Cardiac fibroblast (primary cell): ENCODE results near the gene AQP5.

Experiments used
- DNase-seq, 2 donors: peaks; one replicate each; pipeline versions ENCODE4 v3.0.0 to v3.0.0-alpha.2; 2010; ENCODE audit warnings: low read depth in 2 of 2
- H3K4me3 ChIP-seq, 2 donors: replicated peaks in 1 of 2; 1 replicate in 1 of 2; 2 replicates in 1 of 2; pipeline ENCODE4 v1.5.1; 2011; ENCODE audit warnings: low read depth in 2 of 2, low read length in 2 of 2, mild to moderate bottlenecking in 2 of 2, moderate library complexity in 1 of 2
- CTCF ChIP-seq: IDR thresholded peaks from one replicate; pipeline ENCODE4 v1.5.1; 2011; ENCODE audit warnings: low read depth, mild to moderate bottlenecking, low read length, inconsistent platforms

AQP5 gene

DNA sequence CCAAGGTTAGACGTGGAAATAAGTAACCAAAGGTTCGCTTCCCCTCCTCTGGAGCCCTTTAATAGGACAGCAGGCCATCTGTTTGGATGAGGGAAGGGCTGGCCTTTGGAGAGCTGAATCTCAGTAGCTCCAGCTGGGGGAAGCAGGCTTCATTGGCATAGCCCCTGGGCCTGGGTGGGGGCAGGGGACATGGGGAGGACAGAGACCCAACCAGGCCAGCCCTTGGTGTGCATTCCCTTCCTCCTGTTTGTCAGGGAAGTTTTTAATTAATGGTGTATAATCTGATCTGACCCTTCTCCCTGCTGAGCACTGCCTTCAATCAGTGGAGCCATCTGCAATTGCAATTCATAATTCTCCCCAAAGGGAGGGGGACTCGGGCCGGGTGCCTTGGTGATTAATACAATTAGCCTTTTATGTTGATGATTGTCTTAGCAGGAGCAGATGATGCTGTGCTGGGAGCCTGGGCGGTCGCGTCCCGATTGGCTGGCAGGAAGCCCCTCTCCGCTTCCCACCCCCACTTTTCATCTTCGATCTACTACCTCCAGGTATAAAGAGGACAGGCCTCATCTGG lies 17.4 kb downstream of the AQP5 start:
- no peak for DNase-seq
- no peak overlapping the region for H3K4me3 ChIP-seq
- TF ChIP-seq CTCF = no peak

DNA sequence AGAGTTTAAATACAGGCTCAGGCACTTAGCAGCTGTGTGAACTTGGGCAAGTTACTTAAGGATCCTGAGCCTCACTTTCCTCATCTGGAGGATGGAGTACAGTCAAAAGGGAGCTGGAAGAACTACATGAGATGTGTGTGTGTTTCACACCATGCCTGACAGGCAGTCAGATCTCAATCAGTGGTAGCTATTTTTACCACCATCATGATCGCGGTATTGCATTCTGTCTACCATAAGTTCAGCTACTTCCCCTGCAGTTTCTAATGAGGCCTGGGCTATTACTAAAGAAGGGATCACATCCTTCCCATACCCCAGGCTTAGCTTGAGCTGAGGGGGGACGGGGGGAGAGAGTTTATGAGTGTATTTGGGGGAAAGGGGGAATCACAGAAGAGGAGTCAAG lies 18.1 kb downstream of the AQP5 start:
- H3K4me3 ChIP-seq = no peak overlapping the region
- TF ChIP-seq CTCF = no peak
- no peak for DNase-seq

GRCh38 chr12:49980501-49981349 lies 19.1 kb downstream of the AQP5 start:
- no peak overlapping the region for H3K4me3 ChIP-seq
- TF ChIP-seq CTCF = no peak
- DNase-seq = no peak

DNA sequence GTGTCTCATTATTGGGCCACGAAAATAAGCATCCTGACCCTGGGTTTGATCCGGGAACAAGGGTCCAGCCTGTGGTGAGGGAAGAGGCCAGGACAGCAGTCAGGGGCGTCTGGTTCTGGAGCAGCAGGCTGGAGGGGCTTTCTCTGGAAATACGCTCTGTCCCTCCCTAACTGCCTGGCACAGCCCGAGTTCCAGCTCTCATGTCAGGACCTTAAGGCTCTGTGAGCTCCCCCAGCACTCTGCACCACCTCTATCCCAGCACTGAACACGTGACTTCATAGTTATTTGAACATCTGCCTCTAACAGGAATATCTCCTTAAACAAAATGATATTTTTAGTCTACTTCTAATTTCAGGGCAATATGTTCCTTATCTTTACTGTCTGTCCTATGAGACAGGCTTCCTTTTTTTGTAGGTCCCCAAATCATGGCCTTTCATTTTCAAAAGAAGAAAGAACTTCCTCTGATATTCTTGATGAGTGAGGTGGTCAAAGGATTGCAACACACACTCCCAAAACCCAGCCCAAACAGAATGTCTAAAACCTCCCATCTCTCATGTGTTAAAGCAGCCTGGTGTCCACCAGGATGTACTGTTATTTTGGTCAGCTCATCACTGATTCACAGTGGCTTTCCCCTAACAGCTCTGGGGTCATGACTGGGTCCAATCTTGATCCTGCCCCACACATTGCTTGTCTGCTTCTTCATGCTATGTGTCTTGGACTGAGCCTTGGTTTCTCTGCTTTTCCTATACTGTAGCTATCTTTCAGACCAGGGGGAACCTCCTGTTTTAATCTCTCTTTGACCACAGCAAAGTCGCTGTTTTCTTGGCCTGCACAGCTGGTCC lies 20.8 kb downstream of the AQP5 start:
- H3K4me3 ChIP-seq = no peak overlapping the region
- DNase-seq = peak in 1 of 2 donors; percentile 57
- peak; percentile 9 for TF ChIP-seq CTCF

DNA sequence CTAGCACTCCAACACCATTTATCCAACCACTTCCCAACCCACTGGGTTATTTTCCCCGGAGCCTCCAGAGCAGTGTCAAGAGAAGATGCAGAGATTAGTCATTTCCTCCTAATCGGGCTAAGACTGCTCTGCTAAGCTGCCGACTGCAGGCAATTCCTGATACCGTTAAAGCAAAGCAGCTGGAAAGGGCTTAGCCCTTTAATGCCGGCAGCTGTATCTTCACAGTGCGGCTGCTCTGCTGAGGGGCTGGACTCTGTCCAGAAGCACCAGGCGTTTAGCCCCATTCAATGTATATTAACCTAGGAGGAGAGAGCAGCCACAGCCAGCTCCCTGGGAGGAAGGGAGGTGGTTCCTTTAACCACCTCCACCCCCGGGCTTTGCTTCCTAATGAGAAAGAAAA lies 22.2 kb downstream of the AQP5 start:
- peak; percentile 16 for TF ChIP-seq CTCF
- DNase-seq = peak; percentile 79 to 89
- H3K4me3 ChIP-seq = no peak overlapping the region

DNA sequence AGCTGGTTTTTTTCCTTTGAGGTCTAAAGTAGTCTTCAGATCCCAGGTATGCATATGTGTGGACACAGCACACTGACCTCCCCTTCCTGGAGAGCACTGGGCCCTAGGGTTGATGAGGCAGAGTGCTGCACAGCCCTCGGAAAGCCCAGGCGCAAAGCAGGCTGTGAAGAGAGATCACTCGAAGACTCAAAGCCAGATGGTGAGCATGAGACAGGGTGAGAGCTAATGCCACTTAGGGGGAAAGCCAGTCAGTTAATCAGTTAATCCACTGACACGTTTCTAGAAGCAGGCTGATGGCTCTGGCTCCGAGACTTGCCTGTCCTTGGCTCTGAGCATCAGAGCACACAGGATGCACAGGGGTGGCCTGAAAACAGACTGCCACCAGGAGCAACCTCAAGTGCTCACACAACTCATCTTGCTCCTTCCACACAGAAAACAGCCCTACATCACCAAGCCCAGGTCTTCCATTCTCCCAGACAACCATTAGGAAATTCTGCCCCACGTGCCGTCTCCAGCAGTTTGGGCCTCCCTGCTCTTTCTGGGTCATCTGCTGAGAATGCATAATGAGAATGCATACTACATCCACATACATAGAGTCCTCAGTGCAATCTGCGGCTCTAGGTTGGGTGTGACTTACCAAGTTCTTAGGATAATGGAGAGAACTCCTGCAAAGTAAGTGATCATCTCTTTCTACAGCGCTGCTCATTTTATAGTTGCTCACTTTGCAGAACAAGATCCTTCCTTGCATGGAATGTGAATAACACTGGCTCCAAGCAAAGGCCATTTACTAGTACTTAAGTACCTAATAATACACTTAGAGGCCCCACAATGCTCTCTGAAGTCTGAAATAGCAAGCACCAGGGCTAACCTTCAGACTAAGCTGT lies 23.0 kb downstream of the AQP5 start:
- no peak for DNase-seq
- no peak for TF ChIP-seq CTCF
- H3K4me3 ChIP-seq = no peak overlapping the region
